NCI-H187 (cell line): Measurements from ENCODE around the gene SEC23IP.

ENCODE experiments used
- DNase-seq, 2 experiments: peaks; one replicate each; lab custom pipeline; 2025; lab: John Stamatoyannopoulos, UW

Gene SEC23IP

DNA sequence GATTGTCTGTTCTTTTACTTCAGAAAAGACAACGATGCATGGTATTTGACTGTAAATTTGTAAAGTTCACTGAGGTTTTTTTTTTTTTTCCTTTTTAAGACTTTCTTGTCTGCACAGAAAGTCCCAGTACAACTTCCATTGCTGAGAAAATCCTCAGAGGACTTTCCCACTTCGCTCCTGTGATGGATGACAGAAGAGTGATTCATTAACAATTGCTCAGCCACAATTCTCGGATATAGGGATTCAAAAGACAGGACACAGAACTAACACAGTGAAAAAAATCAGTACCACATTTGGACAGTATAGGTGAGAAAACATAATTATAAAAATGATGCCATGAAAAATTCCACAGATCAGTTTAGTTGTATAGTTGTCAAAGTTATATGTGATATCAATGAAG is 48.0 kb downstream of the SEC23IP start:
- DNase-seq, result no peak

DNA sequence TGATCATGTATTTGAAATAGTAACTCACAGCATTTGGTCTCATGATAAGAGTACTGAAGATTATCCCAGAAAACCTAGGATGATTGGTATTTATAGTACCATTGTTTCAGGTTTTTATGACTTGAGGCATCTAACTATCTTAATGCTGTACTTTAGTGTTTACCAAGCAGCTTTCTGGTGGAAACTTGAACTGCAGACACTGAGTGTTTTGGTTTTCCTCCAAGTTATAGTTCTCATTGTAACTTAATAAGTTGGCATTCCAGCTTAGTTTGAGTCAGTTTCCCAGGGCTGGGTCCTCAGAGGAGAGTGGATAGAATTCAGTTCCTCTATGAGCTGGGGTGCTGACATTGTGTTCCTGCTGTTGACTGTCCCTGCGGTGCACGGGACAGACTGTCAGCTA is 50.4 kb downstream of the SEC23IP start:
- DNase-seq, result no peak

DNA sequence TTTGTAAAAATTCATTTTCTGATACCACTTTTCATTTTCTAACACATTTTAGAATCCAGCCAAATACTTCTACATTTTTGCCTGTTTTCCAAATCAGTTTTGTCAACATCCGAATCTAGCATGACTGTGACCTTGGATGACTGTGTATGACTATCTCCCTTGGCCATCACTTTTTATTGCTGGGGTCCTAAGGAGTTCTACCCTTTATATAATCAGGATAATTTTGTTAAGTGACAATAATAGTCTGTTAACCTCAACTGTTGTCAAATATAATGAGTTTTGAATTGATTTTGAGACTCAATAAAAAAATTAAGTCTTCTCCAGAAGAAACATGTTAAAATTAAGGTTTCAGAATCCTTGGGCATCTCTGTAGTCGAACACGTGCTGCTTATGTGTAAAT is 53.3 kb downstream of the SEC23IP start:
- DNase-seq, result no peak

DNA sequence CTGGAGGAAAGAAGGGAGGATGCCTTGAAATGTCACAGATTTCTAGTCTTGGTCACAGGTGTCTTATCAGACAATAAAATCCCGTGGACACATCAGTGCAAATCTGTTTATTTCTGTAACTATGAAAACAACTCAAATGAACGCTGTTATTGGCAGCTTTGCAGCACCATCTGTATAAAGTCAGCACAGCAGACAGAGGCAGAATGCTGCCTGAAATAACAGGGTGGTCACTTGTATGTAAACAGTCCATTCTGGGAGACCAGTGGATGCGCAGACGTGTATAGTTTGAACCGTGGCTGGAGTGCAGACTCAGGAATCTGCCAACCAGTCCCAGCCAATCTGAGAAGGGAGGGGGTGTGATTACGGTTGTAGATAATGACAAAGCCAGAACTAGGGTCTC is 54.8 kb downstream of the SEC23IP start:
- DNase-seq, result no peak

DNA sequence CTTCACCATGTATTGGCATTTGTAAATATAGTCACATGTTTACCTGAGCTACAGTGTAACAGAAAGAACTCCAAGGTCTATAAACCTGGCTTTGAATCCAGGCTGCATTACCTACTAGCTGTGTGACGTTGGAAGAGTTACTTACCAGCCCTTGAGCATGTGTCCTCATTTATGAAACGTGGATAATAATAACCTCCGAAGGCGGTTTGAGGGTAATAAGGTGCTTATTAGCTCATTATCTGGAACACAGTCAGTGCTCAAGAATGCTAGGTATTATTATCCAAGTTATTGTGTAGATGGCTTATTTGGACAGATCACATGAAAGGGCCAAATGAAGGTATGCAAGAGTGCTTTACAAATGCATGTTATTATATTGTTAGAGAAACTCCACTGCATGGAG is 64.9 kb downstream of the SEC23IP start:
- DNase-seq, result no peak

DNA sequence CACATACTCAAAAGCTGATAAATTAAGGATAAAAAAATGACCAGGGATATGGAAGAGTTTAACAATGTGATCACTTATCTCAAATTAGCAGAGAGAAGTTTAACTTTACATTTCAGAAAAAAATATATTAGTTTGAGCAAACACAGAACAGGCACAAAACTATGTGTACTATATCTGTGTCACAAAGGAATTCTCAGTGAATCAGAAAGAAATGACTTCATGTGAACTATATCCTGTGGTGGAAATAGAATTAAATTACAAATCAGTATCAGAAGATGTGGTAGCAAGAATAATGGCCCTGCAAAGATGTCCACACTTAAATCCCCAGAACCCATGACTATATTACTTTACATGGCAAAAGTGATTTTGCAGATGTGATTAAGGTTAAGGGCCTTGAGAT is 70.3 kb downstream of the SEC23IP start:
- DNase-seq, result no peak

DNA sequence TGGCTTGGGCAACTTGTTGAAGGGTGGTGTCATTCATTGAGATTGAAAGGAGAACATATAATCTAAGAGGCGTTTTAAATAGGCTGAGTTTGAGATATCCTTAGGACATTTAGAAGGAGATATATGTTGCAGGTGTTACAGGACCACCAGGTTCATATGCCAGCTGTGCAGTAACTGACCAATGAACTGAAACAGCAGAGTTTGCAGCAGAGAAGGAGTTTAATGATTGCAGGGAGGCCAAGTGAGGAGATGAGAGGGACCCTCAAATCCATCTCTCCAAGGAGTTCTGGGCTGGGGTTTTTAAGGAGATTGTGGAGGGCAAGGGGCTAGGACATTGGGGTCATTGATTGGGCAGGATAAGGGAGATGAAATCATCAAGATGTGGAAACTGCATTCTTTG is 74.5 kb downstream of the SEC23IP start:
- no peak for DNase-seq

DNA sequence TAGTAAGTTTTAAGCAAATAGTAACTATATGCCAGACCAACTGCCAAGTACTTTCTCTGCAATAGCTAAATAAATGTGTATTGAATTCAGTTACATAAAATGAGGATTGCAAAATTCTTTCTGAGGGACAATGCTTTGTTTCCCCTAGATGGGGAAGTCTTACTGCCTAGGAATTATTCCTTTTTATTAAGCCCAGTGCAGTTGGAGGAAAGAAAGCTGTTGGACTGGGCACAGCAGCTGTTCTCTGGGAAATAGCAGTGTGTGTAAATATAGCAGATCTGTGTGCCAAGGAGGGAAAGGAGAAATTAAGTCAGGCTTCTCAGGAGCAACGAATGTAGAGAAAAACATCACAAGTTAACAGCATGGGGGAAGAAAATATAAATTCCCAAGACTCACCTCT is 77.1 kb downstream of the SEC23IP start:
- no peak for DNase-seq

DNA sequence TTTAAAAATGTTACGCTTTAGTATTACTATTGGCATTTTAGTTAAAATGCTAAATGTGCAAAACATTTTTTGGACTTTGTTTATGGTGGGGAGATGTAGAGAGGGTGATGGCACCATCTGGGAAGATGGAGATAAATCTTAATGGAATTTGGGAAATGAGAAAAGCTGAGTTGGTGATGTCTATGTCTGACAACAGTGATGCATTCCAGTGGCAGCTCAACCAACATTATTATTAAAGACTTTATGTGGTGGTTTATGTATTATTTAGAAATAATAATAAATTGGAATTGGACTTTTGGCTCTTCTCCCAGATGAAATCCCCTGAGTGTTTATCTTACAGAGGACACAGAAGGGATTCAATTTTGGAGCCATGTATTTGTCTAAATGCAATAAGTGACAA is 77.6 kb downstream of the SEC23IP start:
- DNase-seq, result no peak

DNA sequence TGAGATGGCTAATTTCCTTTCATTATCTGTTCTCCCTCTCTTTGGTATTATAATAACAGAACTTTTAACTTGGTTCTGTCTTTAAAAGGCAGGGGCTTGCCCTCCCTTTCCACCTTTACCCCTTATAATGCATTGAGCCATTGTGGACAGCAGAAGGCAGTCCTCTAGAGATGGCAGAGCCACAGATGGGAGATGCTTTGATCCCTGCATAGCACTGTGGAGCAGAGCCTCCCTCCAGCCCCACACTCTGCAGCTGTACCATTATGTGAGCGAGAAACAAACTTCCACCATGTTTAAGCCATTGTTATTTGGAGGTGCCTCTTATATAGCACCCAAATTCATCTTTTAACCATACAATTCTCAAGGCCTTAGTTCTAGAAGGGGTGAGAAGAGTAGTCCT is 78.4 kb downstream of the SEC23IP start:
- DNase-seq, result no peak

DNA sequence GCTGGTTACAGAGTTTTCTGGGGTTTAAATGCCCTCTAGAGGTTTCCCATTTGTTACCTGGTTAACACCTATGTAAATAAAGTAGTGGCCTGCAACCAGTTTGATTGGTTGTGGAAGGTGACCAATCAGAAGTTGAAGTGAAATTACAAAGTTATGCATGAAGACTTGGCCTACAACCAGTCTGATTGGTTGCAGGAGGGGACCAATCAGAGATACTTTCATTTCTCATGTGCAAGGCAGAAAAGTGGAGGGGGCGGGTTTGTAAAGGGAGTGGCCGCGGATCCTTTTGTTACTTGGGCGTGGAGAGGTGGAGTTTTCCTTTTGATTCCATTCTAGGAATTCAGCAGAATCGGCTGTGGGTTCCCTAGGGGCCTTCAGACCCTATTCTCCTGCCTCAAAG is 80.8 kb downstream of the SEC23IP start:
- DNase-seq, result no peak

DNA sequence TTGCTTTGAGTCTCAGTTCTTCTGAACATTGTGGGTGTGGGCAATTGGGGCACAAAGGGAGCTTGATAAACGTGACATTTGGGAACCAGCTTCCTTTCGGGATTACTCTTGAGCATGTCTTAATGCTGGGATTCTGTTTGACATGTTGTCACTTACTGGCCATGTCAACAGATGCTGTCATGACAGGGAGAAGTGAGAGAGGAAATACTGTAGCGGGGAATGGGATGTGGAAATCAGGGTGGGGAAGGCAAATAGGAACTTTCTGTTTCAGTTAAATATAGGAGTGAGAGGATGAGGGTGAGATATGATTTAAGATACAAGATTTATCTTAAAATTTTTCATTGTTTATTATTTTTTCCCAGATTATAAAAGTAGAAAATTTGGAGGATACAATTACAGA is 83.9 kb downstream of the SEC23IP start:
- DNase-seq, result no peak

DNA sequence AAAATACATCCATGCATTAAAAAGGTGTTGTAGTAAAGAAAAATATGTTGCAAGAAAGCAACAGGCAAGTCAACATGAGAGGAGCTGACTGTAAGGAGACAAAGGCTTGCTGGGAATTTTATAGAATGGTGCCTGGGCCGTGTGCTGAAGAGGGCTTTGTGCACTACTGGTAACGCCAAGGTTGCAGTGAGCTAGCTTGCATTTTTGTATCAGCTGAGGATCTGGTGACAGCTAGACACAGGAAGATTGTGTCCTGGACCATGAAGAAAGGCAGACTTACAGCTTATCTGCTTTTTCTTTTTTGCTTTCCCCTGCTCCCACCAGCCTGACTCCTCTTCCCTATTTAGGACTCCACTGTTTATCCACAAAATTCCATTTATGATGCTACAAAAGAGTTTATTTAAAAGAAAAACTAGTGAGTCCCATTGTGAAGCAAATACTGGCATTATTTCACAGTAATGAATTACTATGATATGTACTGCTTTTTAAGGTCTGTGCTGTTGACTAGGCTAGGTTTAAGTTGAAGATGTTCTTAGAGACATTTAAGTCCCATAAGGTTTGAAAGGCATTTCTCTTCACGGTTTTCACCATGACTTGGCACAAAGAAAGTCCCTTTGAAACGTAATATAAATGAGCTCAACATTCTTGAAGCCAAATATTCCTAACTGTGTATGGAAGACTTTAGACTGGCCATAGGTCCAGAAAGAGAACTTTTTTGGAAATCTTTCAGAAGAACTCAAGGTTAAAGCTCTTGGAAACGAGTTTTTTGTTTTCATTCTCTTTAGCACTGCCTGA is 88.6 kb downstream of the SEC23IP start:
- no peak for DNase-seq

DNA sequence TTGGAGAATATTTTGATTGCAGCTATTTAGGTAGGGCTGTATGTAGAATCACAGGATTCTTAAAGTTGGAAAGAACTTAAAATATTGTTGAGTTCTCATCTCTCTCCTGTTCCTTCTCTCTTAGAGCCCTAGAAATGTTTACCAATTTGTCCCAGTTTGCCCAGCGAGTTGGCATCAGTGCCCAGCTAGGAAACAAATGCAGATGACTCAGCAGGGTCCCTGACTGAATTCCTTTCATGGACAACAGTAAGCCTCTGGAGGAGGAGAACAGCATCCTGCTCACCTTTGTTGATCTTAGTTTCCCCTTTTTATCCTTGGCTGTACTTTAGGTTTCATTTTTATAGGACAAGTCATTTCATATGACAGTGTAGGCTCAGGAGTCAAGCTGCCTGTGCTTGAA is 89.3 kb downstream of the SEC23IP start:
- DNase-seq, result no peak

DNA sequence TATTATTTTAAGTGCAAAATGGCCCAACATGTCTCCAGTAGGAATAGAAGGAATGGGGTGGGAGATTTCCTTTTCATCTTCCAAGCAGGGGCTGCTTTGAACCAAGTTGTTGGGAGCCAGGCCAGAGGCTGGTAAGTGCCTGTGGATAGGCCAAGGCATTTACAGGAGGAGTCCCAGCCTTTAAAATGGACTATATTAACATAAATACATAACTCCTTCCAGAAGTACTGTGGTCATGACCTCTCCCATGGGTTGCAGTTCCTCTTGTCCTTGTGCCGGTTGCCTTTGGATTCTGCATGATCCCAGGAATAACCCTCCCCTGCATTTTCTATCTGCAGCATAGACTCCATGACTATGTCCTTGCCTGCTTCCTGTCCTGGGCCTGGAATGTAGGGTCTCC is 95.8 kb downstream of the SEC23IP start:
- no peak for DNase-seq

DNA sequence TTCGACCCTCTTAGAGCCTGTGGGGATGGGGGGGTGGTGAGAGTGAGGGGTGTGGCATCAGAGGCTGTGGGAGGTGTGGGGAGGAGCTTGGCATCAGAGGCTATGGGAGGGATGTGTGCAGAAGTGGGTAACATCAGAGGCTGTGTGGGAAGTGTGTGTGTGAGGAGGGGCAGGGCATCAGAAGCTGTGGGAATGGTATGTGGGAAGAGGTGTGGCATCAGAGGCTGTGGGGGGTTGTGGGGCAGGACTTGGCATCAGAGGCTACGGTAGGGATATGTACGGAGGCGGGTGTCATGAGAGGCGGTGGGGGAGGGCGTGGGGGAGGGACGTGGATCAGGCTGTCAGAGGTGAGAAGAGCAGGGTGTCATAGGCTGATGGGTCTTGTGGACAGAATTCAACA is 97.4 kb downstream of the SEC23IP start:
- no peak for DNase-seq

DNA sequence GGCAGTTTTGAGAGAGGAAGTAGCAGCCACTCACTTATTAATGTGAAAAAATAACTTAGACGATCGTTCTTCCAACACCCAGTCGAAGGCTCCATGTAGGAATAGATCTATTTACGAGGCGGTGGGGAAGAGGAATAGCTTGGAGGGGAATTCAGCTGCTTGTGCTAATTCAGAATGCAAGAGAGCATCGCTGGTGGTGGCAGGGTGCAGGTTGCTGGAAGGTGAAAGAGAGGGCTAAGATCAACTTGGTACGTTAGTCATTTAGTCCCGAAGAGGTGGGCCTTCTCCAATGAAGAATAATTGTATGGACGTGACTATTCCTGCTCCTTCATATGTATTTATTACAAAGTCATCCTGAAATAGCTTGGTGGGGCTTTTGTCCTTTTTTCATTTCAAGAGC is 98.5 kb downstream of the SEC23IP start:
- no peak for DNase-seq

DNA sequence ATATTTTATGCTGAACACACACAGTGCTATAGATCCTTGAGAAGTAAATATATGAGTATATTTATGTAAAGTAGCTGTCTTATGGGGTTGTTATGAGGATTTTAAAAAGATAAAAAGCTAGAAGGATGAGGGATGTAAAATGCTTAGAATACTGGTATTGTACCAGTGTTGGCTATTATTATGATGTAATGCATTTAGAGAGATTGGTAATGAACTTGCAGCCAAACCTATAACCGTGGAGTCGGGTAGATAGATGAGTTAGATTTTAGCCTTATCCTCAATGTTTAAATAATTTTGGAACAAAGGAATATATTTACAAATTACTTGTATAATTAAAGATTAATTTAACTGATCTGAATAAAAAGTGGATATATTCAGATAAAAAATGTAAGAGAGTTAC is 99.3 kb downstream of the SEC23IP start:
- no peak for DNase-seq
